Erythroblast (primary cell): ENCODE data around the gene CPEB2.
"Not testable (repeated sequence)": the region's sequence is repeated elsewhere in the genome, so short reads cannot be mapped to it uniquely, and the experiment has no call there.

ENCODE experiments used
- DNase-seq, 2 experiments: peaks; one replicate each; lab custom pipeline; 2025; lab: John Stamatoyannopoulos, UW
- GATA1 ChIP-seq: IDR thresholded peaks from 2 replicates; pipeline ENCODE4 v1.6.1; 2011; ENCODE audit warnings: low read depth, mild to moderate bottlenecking, control low read depth, low read length, moderate library complexity
- POLR2A ChIP-seq: IDR thresholded peaks from 2 replicates; pipeline ENCODE4 v1.6.1; 2011; ENCODE audit warnings: mild to moderate bottlenecking, low read length

Gene CPEB2

DNA sequence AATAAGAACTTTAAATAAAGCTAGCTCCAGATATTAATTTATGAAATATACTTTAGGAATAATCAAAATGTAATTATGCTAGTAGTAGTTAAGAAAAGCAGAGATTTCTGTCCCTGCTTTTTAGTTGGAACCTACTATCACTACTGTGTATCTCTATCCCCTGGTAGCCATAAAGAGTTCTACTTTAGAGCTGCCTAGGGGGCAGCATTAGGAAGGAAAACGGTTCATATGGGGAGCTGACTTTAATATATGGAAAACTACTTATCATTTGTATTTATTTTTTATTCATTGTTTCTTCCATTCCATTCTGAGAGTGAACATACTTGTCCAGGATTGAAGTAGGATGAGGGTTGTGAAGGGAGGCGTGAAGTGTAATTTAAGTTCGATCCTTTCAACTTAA, 40.9 kb downstream of the CPEB2 start:
- no peak for TF ChIP-seq GATA1
- no peak for TF ChIP-seq POLR2A
- peak; percentile 3 to 29 for DNase-seq

GRCh38 chr4:15043922-15044321, 41.6 kb downstream of the CPEB2 start:
- TF ChIP-seq POLR2A: no peak
- no peak for TF ChIP-seq GATA1
- DNase-seq: no peak

- DNase-seq: no peak
- no peak for TF ChIP-seq POLR2A
- TF ChIP-seq GATA1: no peak
Observed at GRCh38 chr4:15054541-15054940, 52.3 kb downstream of the CPEB2 start.

DNA sequence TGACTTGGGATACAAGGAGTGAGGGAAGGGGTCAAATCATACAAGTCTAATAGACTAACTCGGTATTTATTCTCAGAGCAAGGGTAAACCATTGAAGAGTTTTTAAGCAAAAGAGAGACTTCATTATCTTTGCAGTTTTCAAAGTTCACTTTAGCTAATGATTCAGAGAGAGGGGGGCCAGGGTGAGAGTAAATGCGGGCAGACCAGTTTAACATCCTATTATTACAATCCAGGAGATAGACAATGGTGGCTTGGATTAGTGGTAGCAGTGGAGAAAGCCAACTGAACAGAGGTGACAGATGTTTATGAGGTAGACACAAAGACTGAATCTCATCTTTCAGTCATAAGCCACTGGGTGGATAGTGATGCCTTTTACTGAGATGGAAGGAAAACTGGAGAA, 57.9 kb downstream of the CPEB2 start:
- DNase-seq: no peak
- no peak for TF ChIP-seq POLR2A
- no peak for TF ChIP-seq GATA1

DNA sequence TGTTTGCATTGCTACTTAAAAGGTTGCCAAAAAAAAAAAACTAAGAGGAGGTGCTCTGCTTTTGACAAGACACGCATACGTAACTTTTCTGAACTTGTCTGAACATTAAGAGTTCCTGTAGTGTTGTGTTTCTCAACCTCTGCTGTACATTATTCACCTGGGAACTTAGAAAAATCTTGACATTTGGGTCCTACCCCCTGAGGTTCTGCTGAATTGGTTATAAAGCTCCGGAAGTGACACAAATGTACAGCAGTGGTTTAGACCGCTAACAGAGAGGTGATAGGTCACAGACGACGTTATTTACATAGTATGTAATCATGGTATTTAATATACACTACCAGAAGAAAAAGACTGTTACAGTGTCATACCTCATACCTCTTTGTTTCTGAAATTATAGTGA, 61.1 kb downstream of the CPEB2 start:
- no peak for TF ChIP-seq GATA1
- TF ChIP-seq POLR2A: no peak

DNA sequence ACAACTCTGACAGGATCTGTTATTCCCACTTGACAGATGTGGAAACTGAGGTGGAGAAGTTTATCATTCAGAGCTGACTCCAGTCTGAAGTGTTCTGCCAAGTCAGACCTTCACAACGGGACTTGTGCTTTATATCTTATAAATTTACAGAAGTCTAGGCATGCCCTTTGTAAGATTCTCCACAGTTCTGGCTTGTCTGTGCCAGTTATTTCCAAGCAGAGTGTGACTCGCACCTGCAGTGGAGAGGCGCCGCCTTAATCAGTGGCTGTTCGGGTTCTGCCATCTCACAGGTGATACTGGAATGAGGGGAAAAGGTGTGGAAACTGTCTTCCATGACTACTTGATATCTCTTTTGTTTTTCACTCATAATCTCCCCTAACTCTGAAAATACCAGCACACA, 63.2 kb downstream of the CPEB2 start:
- DNase-seq: no peak
- TF ChIP-seq GATA1 (no peak), POLR2A (no peak)

More for the DNA sequence above, 61.1 kb downstream of the CPEB2 start:
- no peak for DNase-seq

- no peak for TF ChIP-seq GATA1
- no peak for DNase-seq
Observed at GRCh38 chr4:15066140-15066539, 63.9 kb downstream of the CPEB2 start.

GRCh38 chr4:15068298-15068697, 66.0 kb downstream of the CPEB2 start:
- TF ChIP-seq GATA1 (no peak), POLR2A (no peak)
- DNase-seq: no peak

- TF ChIP-seq POLR2A (no peak), GATA1 (no peak)
- no peak for DNase-seq
Observed at GRCh38 chr4:15075875-15076274, 73.6 kb downstream of the CPEB2 start.

GRCh38 chr4:15077969-15078368, 75.7 kb downstream of the CPEB2 start:
- no peak for TF ChIP-seq POLR2A
- no peak for TF ChIP-seq GATA1
- no peak for DNase-seq

- DNase-seq: no peak
- TF ChIP-seq POLR2A: no peak
- TF ChIP-seq GATA1: no peak
Observed at GRCh38 chr4:15078682-15079642, 76.7 kb downstream of the CPEB2 start.

DNA sequence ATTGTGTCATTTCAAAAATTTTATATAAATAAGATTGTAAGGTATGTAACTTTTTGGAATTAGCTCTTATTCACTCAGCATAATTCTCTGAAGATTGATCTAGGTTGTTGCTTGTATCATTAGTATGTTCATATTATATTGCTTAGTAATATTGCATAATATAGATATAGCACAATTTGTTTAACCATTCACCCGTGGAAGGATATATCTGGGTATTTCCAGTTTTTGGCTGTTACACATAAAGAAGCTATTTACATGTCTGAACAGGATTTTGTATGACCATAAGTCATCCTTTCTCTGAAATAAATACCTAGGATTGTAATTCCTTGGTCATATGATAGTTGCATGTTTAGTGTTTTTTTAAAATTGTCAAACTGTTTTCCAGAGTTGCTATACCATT, 82.5 kb downstream of the CPEB2 start:
- no peak for DNase-seq
- TF ChIP-seq GATA1 (no peak), POLR2A (no peak)

DNA sequence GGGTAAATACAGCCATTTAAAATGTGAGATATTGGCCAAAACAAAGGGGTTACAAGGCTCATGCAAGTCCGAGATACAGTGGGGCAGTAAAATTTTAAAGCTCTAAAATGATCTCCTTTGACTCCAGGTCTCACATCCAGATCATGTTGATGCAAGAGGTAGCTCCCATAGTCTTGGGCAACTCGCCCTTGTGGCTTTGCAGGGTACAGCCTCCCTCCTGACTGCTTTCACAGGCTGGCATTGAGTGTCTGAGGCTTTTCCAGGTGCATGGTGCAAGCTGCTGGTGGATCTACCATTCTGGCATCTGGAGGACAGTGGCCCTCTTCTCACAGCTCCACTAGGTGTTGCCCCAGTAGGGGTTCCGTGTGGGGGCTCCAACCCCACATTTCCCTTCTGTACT, 83.5 kb downstream of the CPEB2 start:
- DNase-seq: not testable (repeated sequence)

DNA sequence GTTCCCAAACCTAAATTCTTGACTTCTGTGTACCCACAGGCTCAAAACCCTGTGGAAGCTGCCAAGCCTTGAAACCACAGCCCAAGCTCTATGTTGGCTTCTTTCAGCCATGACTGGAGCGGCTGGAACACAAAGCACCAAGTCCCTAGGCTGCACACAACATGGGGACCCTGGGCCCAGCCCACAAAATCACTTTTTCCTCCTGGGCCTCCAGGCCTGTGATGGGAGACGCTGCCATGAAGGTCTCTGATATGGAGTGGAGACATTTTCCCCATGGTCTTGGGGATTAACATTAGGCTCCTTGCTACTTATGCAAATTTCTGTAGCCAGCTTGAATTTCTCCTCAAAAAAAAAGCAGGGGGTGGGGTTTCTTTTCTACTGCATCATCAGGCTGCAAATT, 84.0 kb downstream of the CPEB2 start:
- DNase-seq: not testable (repeated sequence)
